ENCODE data around the gene HELZ. TPM values are rescaled to one million over a fixed set of nuclear protein-coding genes. Genes with fewer than 3 reads are reported as not detected.

HELZ gene
- polyA plus RNA-seq, 1 of the 3 experiments (the other 2 are of a cell fraction) = 4.3 TPM

DNA sequence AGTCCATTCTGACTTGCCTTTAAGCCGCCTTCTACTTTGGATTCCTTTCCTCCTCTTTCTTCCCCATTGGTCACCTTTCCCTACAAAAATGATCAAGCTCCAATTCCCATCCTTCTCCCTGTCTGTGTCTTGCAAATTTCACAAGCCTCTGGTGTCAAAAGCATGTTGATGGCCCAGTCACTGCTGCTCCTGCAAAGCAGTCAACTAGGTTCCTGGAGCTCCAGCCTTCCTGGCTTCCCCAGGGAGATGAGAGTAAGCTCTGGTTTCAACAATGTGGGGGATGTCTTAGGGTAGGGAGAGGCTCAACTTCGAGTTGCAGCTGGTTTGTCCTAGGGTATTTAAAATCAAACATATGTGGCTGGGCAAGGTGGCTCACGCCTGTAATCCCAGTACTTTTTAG lies 36.1 kb upstream of the HELZ start:
- Histone ChIP-seq H3K27ac (ENCODE audit: low read depth in 2 of 2, low read length in 1 of 2) (no peak overlapping the region), H3K36me3 (replicated peaks in 1 of 2; ENCODE audit: control insufficient read depth in 1 of 2, insufficient read depth in 2 of 2, low read length in 1 of 2) (no peaks in the 10 kb centered on the region), H4K20me1 (ENCODE audit: insufficient read depth) (no peaks in the 10 kb centered on the region), H3K9me2 (no peaks in the 10 kb centered on the region), H3K9me3 (no peaks in the 10 kb centered on the region), H3K27me3 (ENCODE audit: insufficient read depth) (no peaks in the 10 kb centered on the region), H3F3A (replicated peaks; ENCODE audit: insufficient read depth) (no peaks in the 10 kb centered on the region), H2AFZ (ENCODE audit: low read depth) (no peak overlapping the region), H3K9ac (no peak overlapping the region), H3K4me3 (ENCODE audit: low read depth in 2 of 2, low read length in 1 of 2) (no peak overlapping the region), H3K4me1 (ENCODE audit: control insufficient read depth in 1 of 2, insufficient read depth in 2 of 2, low read depth in 1 of 2, low read length in 1 of 2) (peaks cover 0 to 3% of the 10 kb centered on the region in 2 experiments; a peak in 1 of 4 replicates), H3K4me2 (no peak overlapping the region), H3K79me2 (ENCODE audit: insufficient read depth) (no peaks in the 10 kb centered on the region)
- TF ChIP-seq, protein P1, sequence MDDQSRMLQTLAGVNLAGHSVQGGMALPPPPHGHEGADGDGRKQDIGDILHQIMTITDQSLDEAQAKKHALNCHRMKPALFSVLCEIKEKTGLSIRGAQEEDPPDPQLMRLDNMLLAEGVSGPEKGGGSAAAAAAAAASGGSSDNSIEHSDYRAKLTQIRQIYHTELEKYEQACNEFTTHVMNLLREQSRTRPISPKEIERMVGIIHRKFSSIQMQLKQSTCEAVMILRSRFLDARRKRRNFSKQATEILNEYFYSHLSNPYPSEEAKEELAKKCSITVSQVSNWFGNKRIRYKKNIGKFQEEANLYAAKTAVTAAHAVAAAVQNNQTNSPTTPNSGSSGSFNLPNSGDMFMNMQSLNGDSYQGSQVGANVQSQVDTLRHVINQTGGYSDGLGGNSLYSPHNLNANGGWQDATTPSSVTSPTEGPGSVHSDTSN (IDR thresholded peaks at IDR 0.05) = no peak
- TF ChIP-seq TCF12 (IDR thresholded peaks at IDR 0.05) (no peak), JUND (IDR thresholded peaks at IDR 0.05) (no peak), CHD2 (IDR thresholded peaks at IDR 0.05; ENCODE audit: low read length, partially characterized antibody) (no peak), FOSL2 (IDR thresholded peaks at IDR 0.05; ENCODE audit: borderline replicate concordance, low read depth) (no peak), ELF1 (IDR thresholded peaks at IDR 0.05) (no peak), GATA2 (CRISPR knock-in tag; IDR thresholded peaks at IDR 0.05) (no peak), FOXM1 (IDR thresholded peaks at IDR 0.05; ENCODE audit: low read depth) (no peak), RCOR1 (IDR thresholded peaks at IDR 0.05; ENCODE audit: low read length) (no peak)
- TF ChIP-seq, protein P2, sequence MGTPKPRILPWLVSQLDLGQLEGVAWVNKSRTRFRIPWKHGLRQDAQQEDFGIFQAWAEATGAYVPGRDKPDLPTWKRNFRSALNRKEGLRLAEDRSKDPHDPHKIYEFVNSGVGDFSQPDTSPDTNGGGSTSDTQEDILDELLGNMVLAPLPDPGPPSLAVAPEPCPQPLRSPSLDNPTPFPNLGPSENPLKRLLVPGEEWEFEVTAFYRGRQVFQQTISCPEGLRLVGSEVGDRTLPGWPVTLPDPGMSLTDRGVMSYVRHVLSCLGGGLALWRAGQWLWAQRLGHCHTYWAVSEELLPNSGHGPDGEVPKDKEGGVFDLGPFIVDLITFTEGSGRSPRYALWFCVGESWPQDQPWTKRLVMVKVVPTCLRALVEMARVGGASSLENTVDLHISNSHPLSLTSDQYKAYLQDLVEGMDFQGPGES (IDR thresholded peaks at IDR 0.05; ENCODE audit: low read depth, low read length) = no peak
- TF ChIP-seq, protein P3, sequence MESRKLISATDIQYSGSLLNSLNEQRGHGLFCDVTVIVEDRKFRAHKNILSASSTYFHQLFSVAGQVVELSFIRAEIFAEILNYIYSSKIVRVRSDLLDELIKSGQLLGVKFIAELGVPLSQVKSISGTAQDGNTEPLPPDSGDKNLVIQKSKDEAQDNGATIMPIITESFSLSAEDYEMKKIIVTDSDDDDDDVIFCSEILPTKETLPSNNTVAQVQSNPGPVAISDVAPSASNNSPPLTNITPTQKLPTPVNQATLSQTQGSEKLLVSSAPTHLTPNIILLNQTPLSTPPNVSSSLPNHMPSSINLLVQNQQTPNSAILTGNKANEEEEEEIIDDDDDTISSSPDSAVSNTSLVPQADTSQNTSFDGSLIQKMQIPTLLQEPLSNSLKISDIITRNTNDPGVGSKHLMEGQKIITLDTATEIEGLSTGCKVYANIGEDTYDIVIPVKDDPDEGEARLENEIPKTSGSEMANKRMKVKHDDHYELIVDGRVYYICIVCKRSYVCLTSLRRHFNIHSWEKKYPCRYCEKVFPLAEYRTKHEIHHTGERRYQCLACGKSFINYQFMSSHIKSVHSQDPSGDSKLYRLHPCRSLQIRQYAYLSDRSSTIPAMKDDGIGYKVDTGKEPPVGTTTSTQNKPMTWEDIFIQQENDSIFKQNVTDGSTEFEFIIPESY (IDR thresholded peaks at IDR 0.05; ENCODE audit: borderline replicate concordance, low read depth) = no peak
- 65% methylated on average over 3 of the region's 3 CpGs for WGBS (ENCODE audit: low lambda C conversion rate)
- no peak for DNase-seq
- CTCF ChIA-PET = interaction anchor here (1.2 to 1.6 kb wide), 2 partner anchors 12 to 553 kb away, joined by 4 read pairs; no protein-coding TSS in a partner anchor
- POLR2A ChIA-PET = no interaction called here

DNA sequence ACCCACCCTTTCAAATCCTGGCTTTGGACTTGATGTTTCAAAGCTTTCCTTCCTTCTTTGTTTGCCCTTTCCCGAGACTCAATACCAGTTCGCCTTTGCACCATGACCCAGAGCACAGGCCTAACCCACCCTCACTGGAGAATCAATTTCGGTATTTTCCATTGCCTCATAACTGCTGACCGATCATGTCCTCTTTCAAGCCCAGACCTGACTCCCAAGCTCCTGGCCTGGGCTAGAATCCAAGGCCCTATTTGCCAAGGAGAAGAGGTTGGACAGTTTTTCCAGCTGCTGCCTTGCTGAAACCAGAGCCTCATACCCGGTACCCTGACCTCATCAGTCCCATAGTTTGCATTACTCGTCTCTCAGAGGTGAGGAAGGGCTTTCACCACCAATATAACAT lies 35.3 kb upstream of the HELZ start:
- H3K79me2 ChIP-seq (ENCODE audit: insufficient read depth) = no peaks in the 10 kb centered on the region
- no peaks in the 10 kb centered on the region for H3F3A ChIP-seq (replicated peaks; ENCODE audit: insufficient read depth)
- peaks cover 0 to 3% of the 10 kb centered on the region in 2 experiments; a peak in 1 of 4 replicates for H3K4me1 ChIP-seq (ENCODE audit: control insufficient read depth in 1 of 2, insufficient read depth in 2 of 2, low read depth in 1 of 2, low read length in 1 of 2)
- no peak overlapping the region for H3K4me2 ChIP-seq
- H2AFZ ChIP-seq (ENCODE audit: low read depth) = no peak overlapping the region
- H3K9me2 ChIP-seq = no peaks in the 10 kb centered on the region
- H3K9ac ChIP-seq = no peak overlapping the region
- ChIA-PET CTCF (interaction anchor here (1.2 to 1.6 kb wide), 3 partner anchors 13 to 552 kb away, joined by 4 read pairs; no protein-coding TSS in a partner anchor), POLR2A (no interaction called here)
- 79% methylated on average over 6 of the region's 6 CpGs for WGBS (ENCODE audit: low lambda C conversion rate)
- TF ChIP-seq GABPA (IDR thresholded peaks at IDR 0.05; ENCODE audit: low read depth) = no peak
- no peaks in the 10 kb centered on the region for H3K9me3 ChIP-seq
- no peak overlapping the region for H3K4me3 ChIP-seq (ENCODE audit: low read depth in 2 of 2, low read length in 1 of 2)
- no peak overlapping the region for H3K27ac ChIP-seq (ENCODE audit: low read depth in 2 of 2, low read length in 1 of 2)
- no peaks in the 10 kb centered on the region for H3K36me3 ChIP-seq (replicated peaks in 1 of 2; ENCODE audit: control insufficient read depth in 1 of 2, insufficient read depth in 2 of 2, low read length in 1 of 2)
- no peaks in the 10 kb centered on the region for H3K27me3 ChIP-seq (ENCODE audit: insufficient read depth)
- DNase-seq = no peak
- H4K20me1 ChIP-seq (ENCODE audit: insufficient read depth) = no peaks in the 10 kb centered on the region
